Motor neuron (in vitro differentiated cells): ENCODE measurements around the gene RASSF7. TPM values are rescaled to one million over a fixed set of nuclear protein-coding genes. Genes with fewer than 3 reads are reported as not detected.
"Not testable (repeated sequence)": the region's sequence is repeated elsewhere in the genome, so short reads cannot be mapped to it uniquely, and the experiment has no call there.

Source experiments
- ATAC-seq, 8 experiments: fragments of 200-7000 bp; cut with Tn5 transposase; replicated peaks in 6 of 8; 2 replicates each; pipeline ENCODE4 v1.8.0; 2021; ENCODE audit warnings: mild to moderate bottlenecking in 8 of 8, moderate library complexity in 8 of 8
- H3K27ac ChIP-seq, 2 donors: fragments of 250-450 bp; sonication (Bioruptor Pico); 2 replicates each; pipeline ENCODE4 v1.9.0; 2021; ENCODE audit warnings: antibody characterized with exemption in 2 of 2, mild to moderate bottlenecking in 2 of 2, moderate library complexity in 1 of 2
- H3K4me1 ChIP-seq, 2 donors: fragments of 250-450 bp; sonication (Bioruptor Pico); replicated peaks in 1 of 2; 2 replicates each; pipeline ENCODE4 v1.6.1; 2021; ENCODE audit warnings: antibody characterized with exemption in 2 of 2, mild to moderate bottlenecking in 2 of 2, moderate library complexity in 1 of 2
- H3K4me3 ChIP-seq, 5 donors: fragments of 250-450 bp; sonication (Bioruptor Pico); 2 replicates each; pipeline ENCODE4 v1.9.0; 2021; ENCODE audit warnings: antibody characterized with exemption in 5 of 5, mild to moderate bottlenecking in 5 of 5, moderate library complexity in 4 of 5
- WGBS, 10 experiments: fragments of 450-650 bp; shearing (Covaris generic); methylation state at CpG; one replicate each; pipeline ENCODE4 v1.0.0; 2022; 5-methylcytosine and 5-hydroxymethylcytosine counted together
- in situ Hi-C, 9 experiments: fragments of 400-800 bp; cut with MboI; loops; one replicate each; pipeline ENCODE4 v1.15.0; 2021; ENCODE audit warnings: low sequenced_read_pairs in 9 of 9, low pct_unique_long_range_greater_than_20kb in 2 of 9; ENCODE audit not compliant: unreplicated experiment in 9 of 9
- total RNA-seq, 8 experiments: library from RNA; unstranded; fragments of 300-600 nt; gene quantifications; 2 replicates each; pipeline versions ENCODE4 v1.2.3 to v1.2.4, GENCODE V29; 2022

The RASSF7 gene
- total RNA-seq, 8 experiments from 2014 or later, result 4.6 to 10.4 (median 7.0) TPM

DNA sequence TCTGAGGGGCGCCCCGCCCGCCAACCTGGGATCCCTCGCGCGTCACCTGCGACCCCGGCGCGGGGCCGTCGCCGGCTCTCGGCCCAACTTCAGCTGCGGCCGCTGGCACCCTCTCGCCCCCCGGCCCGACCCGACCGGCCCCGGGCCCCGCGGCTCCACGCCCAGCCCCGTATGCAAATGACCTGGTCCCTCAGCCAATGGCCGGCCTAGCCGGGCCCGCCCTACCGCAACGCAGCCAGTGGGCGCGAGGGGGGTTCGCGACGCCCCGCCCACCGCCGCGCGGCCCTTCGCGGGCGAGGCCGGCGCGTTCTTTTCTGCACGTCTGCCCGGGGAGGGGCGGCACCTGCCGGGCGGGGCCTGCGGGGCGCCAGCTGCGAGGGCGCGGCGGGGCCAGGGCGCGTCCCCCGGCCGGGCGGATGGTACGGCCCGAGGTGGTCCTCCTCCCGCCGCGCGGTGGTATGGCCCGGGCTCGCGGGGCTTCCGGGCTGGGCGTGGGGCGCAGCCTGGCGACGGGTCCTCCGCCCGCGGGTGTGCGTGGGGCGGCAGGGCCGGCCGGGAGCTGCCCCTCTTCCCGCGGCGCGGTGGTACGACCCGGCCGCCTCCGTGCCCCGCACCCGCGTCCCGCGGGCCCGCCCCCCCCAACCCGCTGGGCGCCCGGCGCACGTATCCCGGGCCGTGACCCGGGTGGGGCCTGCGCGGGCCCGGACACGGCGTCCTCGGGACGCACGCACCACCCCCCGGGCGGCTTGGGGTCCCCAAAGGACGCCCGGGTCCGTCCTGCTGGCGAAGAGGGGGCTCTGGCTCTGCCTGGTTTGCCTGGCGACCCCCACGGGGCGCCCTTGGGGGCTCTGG lies 7.8 kb downstream of the RASSF7 start:
- H3K4me1 ChIP-seq, result peaks cover 12 to 26% of the 10 kb centered on the region in 2 donors
- in situ Hi-C loops, result loop anchor here in 1 of 9 experiments (25.0 kb wide), 1 partner anchor 194 kb away; no protein-coding TSS in a partner anchor
- H3K4me3 ChIP-seq, result peak overlapping the region; percentile 49 to 74 (median 68)
- no CpG with 5 or more reads among the region's 123 CpGs for WGBS, 10 experiments
- H3K27ac ChIP-seq, result peak overlapping the region; percentile 80 to 90
- ATAC-seq, result peak; percentile 90 to 94 (median 92)

DNA sequence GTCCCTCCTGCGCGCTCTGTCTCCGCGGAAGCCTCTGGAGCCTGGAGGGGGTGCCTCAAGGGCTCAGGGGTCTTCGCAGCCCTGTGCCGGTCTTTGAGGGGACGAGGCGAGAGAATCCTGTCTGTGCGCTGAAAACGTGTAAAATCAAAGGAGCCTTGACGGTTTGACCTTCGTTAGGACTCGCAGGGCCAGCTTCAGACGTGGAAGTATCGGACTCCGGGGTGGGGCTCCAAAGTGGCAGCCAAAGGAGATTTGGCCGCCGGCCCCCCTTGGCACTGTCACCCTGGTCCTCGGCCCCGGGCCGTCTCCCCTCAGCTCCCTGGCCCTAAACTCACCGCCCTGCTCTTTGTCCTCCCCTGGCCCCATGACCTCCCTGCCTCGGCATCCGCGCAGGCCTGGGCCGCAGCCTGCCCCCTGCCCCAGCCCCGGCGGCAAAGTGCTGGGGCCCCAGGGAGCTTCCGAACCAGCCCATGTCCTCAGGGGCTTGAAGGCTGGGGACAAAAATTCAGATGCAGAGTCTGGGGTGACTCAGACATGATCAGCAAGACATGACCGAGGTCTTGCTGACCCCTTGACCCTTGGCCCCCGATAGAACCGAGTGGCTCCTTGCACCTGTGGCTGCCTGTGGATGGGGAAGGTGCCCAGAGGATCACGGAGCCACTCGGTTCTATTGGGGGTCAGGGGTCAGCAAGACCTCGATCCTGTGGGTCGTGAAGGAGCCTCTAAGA lies 8.6 kb downstream of the RASSF7 start:
- H3K4me3 ChIP-seq, result peak overlapping the region; percentile 49 to 74 (median 68)
- WGBS, 10 experiments, result 87 to 100% methylated on average over 1 to 3 of the region's 36 CpGs; no CpG with 5 or more reads in 8 of the 10 experiments
- peak in 1 of 8 experiments; percentile 0 for ATAC-seq
- peaks cover 15 to 30% of the 10 kb centered on the region in 2 donors for H3K4me1 ChIP-seq
- in situ Hi-C loops, result loop anchor here in 1 of 9 experiments (25.0 kb wide), 1 partner anchor 193 kb away; no protein-coding TSS in a partner anchor
- peak overlapping the region; percentile 80 to 90 for H3K27ac ChIP-seq

GRCh38 chr11:571802-572185 lies 11.0 kb downstream of the RASSF7 start:
- H3K27ac ChIP-seq, result no peak overlapping the region
- in situ Hi-C loops, result loop anchor here in 1 of 9 experiments (25.0 kb wide), 1 partner anchor 191 kb away; no protein-coding TSS in a partner anchor
- 82% methylated on average over 3 of the region's 8 CpGs; no CpG with 5 or more reads in 9 of the 10 experiments for WGBS, 10 experiments
- H3K4me1 ChIP-seq, result peaks cover 15 to 27% of the 10 kb centered on the region in 2 donors
- no peak overlapping the region for H3K4me3 ChIP-seq
- ATAC-seq, result no peak

GRCh38 chr11:573146-573759 lies 12.5 kb downstream of the RASSF7 start:
- WGBS, 10 experiments, result 79 to 100% (median 95%) methylated on average over 1 to 11 of the region's 16 CpGs; no CpG with 5 or more reads in 3 of the 10 experiments
- no peak overlapping the region for H3K27ac ChIP-seq
- peaks cover 20 to 26% of the 10 kb centered on the region in 2 donors for H3K4me1 ChIP-seq
- peak overlapping the region in 1 of 5 donors; percentile 8 for H3K4me3 ChIP-seq
- in situ Hi-C loops, result loop anchor here in 1 of 9 experiments (25.0 kb wide), 1 partner anchor 189 kb away; no protein-coding TSS in a partner anchor
- ATAC-seq, result no peak

- H3K4me1 ChIP-seq, result peaks cover 24 to 27% of the 10 kb centered on the region in 2 donors
- 14 to 62% (median 33%) methylated on average over 1 to 7 of the region's 14 CpGs; no CpG with 5 or more reads in 5 of the 10 experiments for WGBS, 10 experiments
- peak overlapping the region; percentile 51 to 75 (median 69) for H3K4me3 ChIP-seq
- not testable (repeated sequence) for H3K27ac ChIP-seq, ATAC-seq
- in situ Hi-C loops, result loop anchor here in 1 of 9 experiments (25.0 kb wide), 1 partner anchor 188 kb away; no protein-coding TSS in a partner anchor
Measured at GRCh38 chr11:574031-574570, 13.3 kb downstream of the RASSF7 start.

GRCh38 chr11:574632-575312 lies 14.0 kb downstream of the RASSF7 start:
- in situ Hi-C loops, result loop anchor here in 1 of 9 experiments (25.0 kb wide), 1 partner anchor 188 kb away; no protein-coding TSS in a partner anchor
- peak in 5 of 8 experiments; percentile 1 to 10 (median 7) for ATAC-seq
- Histone ChIP-seq H3K4me3 (peak overlapping the region; percentile 51 to 75 (median 69)), H3K4me1 (peaks cover 19 to 27% of the 10 kb centered on the region in 2 donors), H3K27ac (peak overlapping the region; percentile 77 to 79)
- 0% methylated on average over 1 to 5 of the region's 25 CpGs; no CpG with 5 or more reads in 8 of the 10 experiments for WGBS, 10 experiments

DNA sequence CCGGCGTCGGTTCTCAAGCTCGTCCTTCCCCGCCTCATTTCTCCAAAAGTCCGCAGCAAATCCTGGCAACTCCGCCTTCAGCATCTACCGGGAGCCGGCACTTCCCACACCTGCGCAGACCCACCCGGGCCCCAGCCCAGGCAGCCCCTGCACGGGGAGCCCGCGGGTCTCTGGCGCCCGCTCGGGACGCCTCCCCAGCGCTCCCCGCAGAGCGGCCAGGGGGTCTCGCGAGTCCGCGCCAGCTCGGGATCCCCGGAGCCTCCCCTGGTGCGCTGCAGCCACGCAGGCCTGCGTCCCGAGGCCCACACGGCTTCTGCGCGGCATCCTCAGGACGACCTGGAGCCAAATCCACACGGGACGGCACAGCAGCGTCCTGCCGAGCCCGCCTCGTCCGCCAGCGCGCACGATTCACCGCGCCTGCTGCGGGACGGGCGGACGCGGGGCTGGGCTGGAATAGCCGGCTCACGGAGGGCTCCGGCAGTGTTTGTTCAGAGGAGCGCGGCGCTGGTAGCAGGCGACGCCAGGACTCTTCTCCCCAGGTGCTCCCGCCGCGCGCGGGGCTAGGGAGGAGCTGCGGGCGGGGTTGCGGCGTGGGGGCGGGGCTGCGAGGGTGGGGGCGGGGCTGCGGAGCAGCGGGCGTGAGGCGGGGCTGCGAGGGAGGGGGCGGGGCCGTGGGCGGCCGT lies 14.7 kb downstream of the RASSF7 start:
- peak overlapping the region; percentile 77 to 79 for H3K27ac ChIP-seq
- in situ Hi-C loops, result no loop called here
- peak; percentile 2 to 73 (median 64) for ATAC-seq
- H3K4me1 ChIP-seq, result peaks cover 19 to 29% of the 10 kb centered on the region in 2 donors
- WGBS, 10 experiments, result 0% methylated on average over 6 of the region's 81 CpGs; no CpG with 5 or more reads in 9 of the 10 experiments
- peak overlapping the region; percentile 51 to 75 (median 69) for H3K4me3 ChIP-seq

GRCh38 chr11:575996-576768 lies 15.4 kb downstream of the RASSF7 start, which contains the start of gene PHRF1:
Gene PHRF1 (plus strand): TSS chr11:576470. CDS start chr11:581513, 5,043 bp downstream.
- 0% methylated on average over 1 to 4 of the region's 99 CpGs; no CpG with 5 or more reads in 8 of the 10 experiments for WGBS, 10 experiments
- in situ Hi-C loops, result no loop called here
- Histone ChIP-seq H3K4me3 (peak within 1 kb of the TSS; percentile 79 to 90 (median 87)), H3K4me1 (peaks cover 19 to 28% of the 10 kb centered on the region in 2 donors), H3K27ac (peak within 1 kb of the TSS; percentile 98 to 100)
- ATAC-seq, result peak; percentile 81 to 93 (median 85)

GRCh38 chr11:576811-577610 lies 16.2 kb downstream of the RASSF7 start:
- in situ Hi-C loops, result no loop called here
- Histone ChIP-seq H3K27ac (peak overlapping the region; percentile 33 to 100), H3K4me1 (peaks cover 19 to 26% of the 10 kb centered on the region in 2 donors), H3K4me3 (peak overlapping the region; percentile 79 to 90 (median 87))
- peak in 1 of 8 experiments; percentile 10 for ATAC-seq
- whole genome bisulfite sequencing, 10 experiments, result 0 to 83% (median 6%) methylated on average over 1 to 12 of the region's 48 CpGs; no CpG with 5 or more reads in 1 of the 10 experiments

GRCh38 chr11:577611-577894 lies 16.8 kb downstream of the RASSF7 start:
- in situ Hi-C loops, result no loop called here
- Histone ChIP-seq H3K27ac (peak overlapping the region in 1 of 2 donors; percentile 100), H3K4me1 (peaks cover 19 to 26% of the 10 kb centered on the region in 2 donors), H3K4me3 (peak overlapping the region; percentile 79 to 90 (median 87))
- no peak for ATAC-seq
- WGBS, 10 experiments, result 0 to 100% (median 41%) methylated on average over 1 to 4 of the region's 6 CpGs; no CpG with 5 or more reads in 2 of the 10 experiments
